ENCODE results near the gene CALN1.

GRCh38 chr7:72211175-72211574 lies 201.0 kb downstream of the CALN1 start:
- TF ChIP-seq EZH2 (IDR thresholded peaks at IDR 0.05; ENCODE audit: low read length) (no peak), CTCF (optimal IDR thresholded peaks at IDR 0.05 in 1 of 3, IDR thresholded peaks at IDR 0.05 in 1 of 3, conservative IDR thresholded peaks at IDR 0.05 in 1 of 3; ENCODE audit: extremely low read depth in 1 of 3, insufficient read depth in 2 of 3, low read length in 3 of 3) (no peak)
